ENCODE results near the gene MFSD11.

DNA sequence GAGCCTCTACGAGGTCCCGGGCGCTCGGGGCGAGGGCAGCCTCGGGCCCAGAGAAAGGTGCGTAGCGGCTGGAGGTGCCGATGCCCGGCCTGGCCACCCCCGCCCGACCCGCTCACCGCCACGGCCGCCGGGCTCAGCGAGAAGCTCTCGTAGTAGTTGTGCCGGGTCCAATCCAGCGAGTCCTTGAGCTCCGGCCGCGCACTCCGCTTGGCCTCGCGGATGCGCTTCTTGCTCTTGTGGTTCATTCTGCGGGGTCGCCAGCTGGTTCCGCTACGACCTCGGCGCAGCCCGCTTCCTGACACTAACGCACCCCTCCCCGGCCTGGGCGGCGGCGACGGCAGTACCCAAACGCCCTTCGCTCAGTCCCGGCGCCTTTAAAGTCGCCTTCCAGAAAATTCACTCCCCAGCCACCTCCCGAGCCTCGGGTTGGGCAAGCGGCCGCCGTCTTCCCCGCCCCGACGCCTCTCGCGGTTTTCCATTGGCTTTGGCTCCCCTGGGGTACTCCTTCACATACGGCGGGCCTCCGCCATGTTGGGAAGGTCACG, 11.6 kb upstream of the MFSD11 start, which contains the start of gene JMJD6:
- peak; percentile 97 for TF ChIP-seq POLR2A (IDR thresholded peaks at IDR 0.05; ENCODE audit: low read depth, low read length)
- no peak for TF ChIP-seq RAD21 (IDR thresholded peaks at IDR 0.05; ENCODE audit: low read length)
- TF ChIP-seq, protein P1, sequence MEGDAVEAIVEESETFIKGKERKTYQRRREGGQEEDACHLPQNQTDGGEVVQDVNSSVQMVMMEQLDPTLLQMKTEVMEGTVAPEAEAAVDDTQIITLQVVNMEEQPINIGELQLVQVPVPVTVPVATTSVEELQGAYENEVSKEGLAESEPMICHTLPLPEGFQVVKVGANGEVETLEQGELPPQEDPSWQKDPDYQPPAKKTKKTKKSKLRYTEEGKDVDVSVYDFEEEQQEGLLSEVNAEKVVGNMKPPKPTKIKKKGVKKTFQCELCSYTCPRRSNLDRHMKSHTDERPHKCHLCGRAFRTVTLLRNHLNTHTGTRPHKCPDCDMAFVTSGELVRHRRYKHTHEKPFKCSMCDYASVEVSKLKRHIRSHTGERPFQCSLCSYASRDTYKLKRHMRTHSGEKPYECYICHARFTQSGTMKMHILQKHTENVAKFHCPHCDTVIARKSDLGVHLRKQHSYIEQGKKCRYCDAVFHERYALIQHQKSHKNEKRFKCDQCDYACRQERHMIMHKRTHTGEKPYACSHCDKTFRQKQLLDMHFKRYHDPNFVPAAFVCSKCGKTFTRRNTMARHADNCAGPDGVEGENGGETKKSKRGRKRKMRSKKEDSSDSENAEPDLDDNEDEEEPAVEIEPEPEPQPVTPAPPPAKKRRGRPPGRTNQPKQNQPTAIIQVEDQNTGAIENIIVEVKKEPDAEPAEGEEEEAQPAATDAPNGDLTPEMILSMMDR (conservative IDR thresholded peaks at IDR 0.05; ENCODE audit: low read depth, low read length), result no peak
- TF ChIP-seq, protein P2, sequence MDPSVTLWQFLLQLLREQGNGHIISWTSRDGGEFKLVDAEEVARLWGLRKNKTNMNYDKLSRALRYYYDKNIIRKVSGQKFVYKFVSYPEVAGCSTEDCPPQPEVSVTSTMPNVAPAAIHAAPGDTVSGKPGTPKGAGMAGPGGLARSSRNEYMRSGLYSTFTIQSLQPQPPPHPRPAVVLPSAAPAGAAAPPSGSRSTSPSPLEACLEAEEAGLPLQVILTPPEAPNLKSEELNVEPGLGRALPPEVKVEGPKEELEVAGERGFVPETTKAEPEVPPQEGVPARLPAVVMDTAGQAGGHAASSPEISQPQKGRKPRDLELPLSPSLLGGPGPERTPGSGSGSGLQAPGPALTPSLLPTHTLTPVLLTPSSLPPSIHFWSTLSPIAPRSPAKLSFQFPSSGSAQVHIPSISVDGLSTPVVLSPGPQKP (IDR thresholded peaks at IDR 0.05; ENCODE audit: borderline replicate concordance, low read depth, low read length), result no peak
- TF ChIP-seq CEBPB (IDR thresholded peaks at IDR 0.05; ENCODE audit: low read depth, low read length), result peak; percentile 88
- TF ChIP-seq MAZ (IDR thresholded peaks at IDR 0.05; ENCODE audit: borderline replicate concordance, low read depth, low read length), result peak; percentile 84; the same call in 1 of the 2 replicates
- TF ChIP-seq RFX5 (IDR thresholded peaks at IDR 0.05; ENCODE audit: low read depth, low read length), result no peak
- TF ChIP-seq MAFK (IDR thresholded peaks at IDR 0.05; ENCODE audit: low read depth, low read length), result no peak

Measured in IMR-90 (cell line).